Natural killer cell treated with Interleukin-12 subunit alpha and Interleukin-12 subunit beta and Interleukin-15 and Interleukin-18, amount 100 ng/mL, for 72 hours (primary cell): Measurements from ENCODE around the gene DOP1A. TPM values are rescaled to one million over a fixed set of nuclear protein-coding genes. Genes with fewer than 3 reads are reported as not detected.

Experiments
- ATAC-seq, 2 donors: fragments of 150-1000 bp; cut with Tn5 transposase in 1 of 2; sonication (Bioruptor Pico), chemical (Tn5 transposase) in 1 of 2; 2 replicates each; pipeline ENCODE4 v1.10.0; 2021
- DNase-seq: peaks from one replicate; pipeline ENCODE4 v3.0.0; 2022; ENCODE audit warnings: low spot score
- H3K27ac Mint-ChIP-seq, 2 donors: 1 replicate in 1 of 2; 2 replicates in 1 of 2; pipeline ENCODE4 v1.8.0; 2022; ENCODE audit warnings: mixed read lengths in 2 of 2, mild to moderate bottlenecking in 1 of 2, moderate library complexity in 1 of 2
- H3K27me3 Mint-ChIP-seq, 2 donors: 1 replicate in 1 of 2; 2 replicates in 1 of 2; pipeline ENCODE4 v1.8.0; 2022; ENCODE audit warnings: mixed read lengths in 2 of 2
- H3K36me3 Mint-ChIP-seq: one replicate; pipeline ENCODE4 v1.8.0; 2022; ENCODE audit warnings: mixed read lengths
- H3K4me1 Mint-ChIP-seq, 2 donors: 1 replicate in 1 of 2; 2 replicates in 1 of 2; pipeline ENCODE4 v1.8.0; 2022; ENCODE audit warnings: low read depth in 2 of 2, mixed read lengths in 2 of 2, mild to moderate bottlenecking in 1 of 2
- H3K4me3 Mint-ChIP-seq: one replicate; pipeline ENCODE4 v1.8.0; 2022; ENCODE audit warnings: mixed read lengths
- H3K9me3 Mint-ChIP-seq: 2 replicates; pipeline ENCODE4 v1.8.0; 2022; ENCODE audit warnings: mixed read lengths
- total RNA-seq, 2 donors: library from RNA; stranded (reverse); gene quantifications; one replicate each; pipeline ENCODE4 v1.2.3, GENCODE V29; 2022

DOP1A gene
- total RNA-seq, 2 donors from 2014 or later: 22.6 to 32.6 TPM

DNA sequence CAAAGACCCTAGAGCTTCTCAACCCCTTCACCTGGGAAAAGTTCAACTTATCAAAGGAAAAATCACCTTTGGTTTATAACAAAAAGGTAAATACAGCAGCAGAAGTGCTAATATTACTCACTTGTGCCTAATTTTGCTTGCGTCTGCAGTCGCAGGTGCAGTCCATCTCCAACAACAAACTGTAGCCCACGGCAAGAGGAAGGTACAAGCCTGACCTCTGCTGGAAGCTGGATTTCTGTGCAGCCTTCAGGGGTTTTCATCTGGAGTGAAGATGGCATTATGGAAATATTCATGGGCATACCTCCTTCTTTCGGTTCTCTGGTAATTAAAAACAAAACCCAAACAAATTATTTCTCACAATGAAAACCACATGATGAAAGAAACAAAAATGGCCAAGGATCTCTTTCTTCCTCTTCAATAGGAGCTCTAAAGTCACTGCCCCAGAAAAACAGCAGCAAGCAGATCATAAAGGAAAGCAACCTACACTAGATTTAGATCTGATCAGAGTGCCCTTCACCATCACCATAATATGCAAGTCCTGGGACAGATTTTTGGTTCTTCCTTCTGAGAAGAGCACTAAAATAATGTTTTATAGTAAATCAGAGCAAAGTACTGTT is 9.7 kb upstream of the DOP1A start:
- Mint-ChIP-seq H3K9me3 (no peaks in the 10 kb centered on the region), H3K4me3 (no peak overlapping the region), H3K27ac (no peak overlapping the region), H3K36me3 (peaks cover 12% of the 10 kb centered on the region), H3K4me1 (no peaks in the 10 kb centered on the region), H3K27me3 (no peaks in the 10 kb centered on the region)
- no peak for DNase-seq
- ATAC-seq: no peak

GRCh38 chr6:83061190-83061589 is 6.3 kb upstream of the DOP1A start:
- no peak overlapping the region for H3K27ac Mint-ChIP-seq
- no peaks in the 10 kb centered on the region for H3K9me3 Mint-ChIP-seq
- H3K36me3 Mint-ChIP-seq: peaks cover 11% of the 10 kb centered on the region
- H3K4me1 Mint-ChIP-seq: peaks cover 14 to 16% of the 10 kb centered on the region in 2 donors
- H3K4me3 Mint-ChIP-seq: no peak overlapping the region
- no peak for ATAC-seq
- no peaks in the 10 kb centered on the region for H3K27me3 Mint-ChIP-seq
- DNase-seq: no peak

DNA sequence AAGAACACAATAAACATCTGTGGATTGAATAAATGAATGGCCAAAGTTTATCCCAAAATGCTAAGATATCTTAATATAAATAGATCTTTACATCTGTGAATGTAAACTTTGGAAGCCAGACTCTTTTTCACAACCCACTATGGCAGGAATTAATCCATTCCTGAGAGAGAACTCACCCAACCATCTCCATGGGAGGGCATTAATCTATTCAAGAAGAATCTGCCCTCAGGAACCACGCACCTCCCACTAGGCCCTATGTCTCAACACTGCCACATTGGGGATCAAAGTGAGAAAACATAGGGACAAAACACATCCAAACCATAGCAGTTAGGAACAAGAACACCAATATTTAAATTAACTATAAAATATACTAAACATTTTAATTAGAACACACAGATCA is 5.2 kb upstream of the DOP1A start:
- no peak overlapping the region for H3K4me3 Mint-ChIP-seq
- peaks cover 15 to 19% of the 10 kb centered on the region in 2 donors for H3K4me1 Mint-ChIP-seq
- ATAC-seq: no peak
- H3K27ac Mint-ChIP-seq: no peak overlapping the region
- no peak for DNase-seq
- peaks cover 5% of the 10 kb centered on the region for H3K36me3 Mint-ChIP-seq
- H3K9me3 Mint-ChIP-seq: no peaks in the 10 kb centered on the region
- no peaks in the 10 kb centered on the region for H3K27me3 Mint-ChIP-seq

DNA sequence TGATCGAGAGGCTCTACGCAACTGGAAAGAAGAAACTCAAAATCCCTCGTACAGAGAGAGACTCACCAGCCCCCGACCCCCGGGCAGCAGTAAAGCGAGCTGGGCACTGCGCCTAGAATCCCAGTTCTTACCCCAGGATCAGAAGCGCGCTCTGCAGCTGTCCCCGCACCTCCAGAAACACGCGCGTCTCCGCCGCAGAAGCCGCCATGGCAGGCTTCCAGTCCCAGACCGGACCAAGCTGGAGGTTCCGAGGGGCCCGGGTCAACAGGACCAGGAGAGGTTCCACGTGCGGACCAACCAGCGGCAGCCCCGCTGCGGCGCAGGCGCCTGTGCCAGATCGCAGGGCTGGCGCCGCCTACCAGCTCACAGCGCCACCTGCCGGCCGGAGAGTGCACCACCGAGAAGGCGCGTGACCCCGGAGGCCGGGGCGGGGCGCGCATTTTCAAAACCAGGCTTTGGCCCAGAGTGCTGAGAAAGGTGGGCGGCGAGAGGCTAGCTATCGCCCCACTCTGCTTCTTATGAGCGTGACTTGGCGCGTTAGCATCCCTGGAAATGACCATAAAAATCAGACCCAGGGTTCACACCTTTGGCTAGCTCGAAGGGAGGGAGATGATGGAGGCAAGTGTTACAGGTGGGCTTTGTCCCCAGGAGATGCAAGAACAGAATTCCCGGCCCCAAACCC is 1.8 kb upstream of the DOP1A start, which contains the start of gene UBE3D:
Gene UBE3D (minus strand): TSS at position 331 of the 682 bp plus-strand sequence. CDS start 123 bp downstream, at position 208.
- H3K4me1 Mint-ChIP-seq: peaks cover 29 to 31% of the 10 kb centered on the region in 2 donors
- no peaks in the 10 kb centered on the region for H3K9me3 Mint-ChIP-seq
- H3K4me3 Mint-ChIP-seq: peak within 1 kb of the TSS; percentile 87

GRCh38 chr6:83068616-83069015 is 1.1 kb downstream of the DOP1A start:
- Mint-ChIP-seq H3K27ac (peak overlapping the region; percentile 74 to 92), H3K4me3 (peak overlapping the region; percentile 85), H3K4me1 (peaks cover 32% of the 10 kb centered on the region in 2 donors), H3K36me3 (no peaks in the 10 kb centered on the region), H3K9me3 (no peaks in the 10 kb centered on the region), H3K27me3 (no peaks in the 10 kb centered on the region)
- DNase-seq (no peak), ATAC-seq (no peak)

More for the DNA sequence above, 1.8 kb upstream of the DOP1A start, which contains the start of gene UBE3D:
- H3K27ac Mint-ChIP-seq: peak within 1 kb of the TSS; percentile 51 to 73
- H3K36me3 Mint-ChIP-seq: no peaks in the 10 kb centered on the region
- H3K27me3 Mint-ChIP-seq: no peaks in the 10 kb centered on the region
- ATAC-seq: peak; percentile 87 to 90
- DNase-seq: peak; percentile 94

DNA sequence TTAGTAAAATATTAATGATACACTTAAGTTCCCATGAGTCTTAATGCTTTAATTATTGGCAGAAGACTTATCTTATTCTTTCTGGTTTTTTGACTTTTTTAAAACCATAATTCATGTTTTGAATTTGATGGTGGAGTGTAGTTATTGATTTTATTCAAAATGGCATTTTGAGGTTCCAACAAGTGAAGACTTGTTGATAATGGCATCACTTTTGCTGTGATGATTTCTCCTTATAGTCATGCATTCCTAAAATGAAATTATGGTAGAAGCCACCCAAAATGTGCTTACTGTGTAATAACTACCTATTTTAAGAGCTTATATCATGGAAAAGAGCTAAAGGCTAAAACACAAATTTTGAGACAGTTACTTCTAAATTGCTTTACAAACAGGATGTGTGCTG is 2.2 kb downstream of the DOP1A start:
- H3K4me3 Mint-ChIP-seq: no peak overlapping the region
- H3K36me3 Mint-ChIP-seq: no peaks in the 10 kb centered on the region
- no peak for ATAC-seq
- no peak for DNase-seq
- peaks cover 22 to 27% of the 10 kb centered on the region in 2 donors for H3K4me1 Mint-ChIP-seq
- no peak overlapping the region for H3K27ac Mint-ChIP-seq
- H3K9me3 Mint-ChIP-seq: no peaks in the 10 kb centered on the region
- H3K27me3 Mint-ChIP-seq: no peaks in the 10 kb centered on the region

DNA sequence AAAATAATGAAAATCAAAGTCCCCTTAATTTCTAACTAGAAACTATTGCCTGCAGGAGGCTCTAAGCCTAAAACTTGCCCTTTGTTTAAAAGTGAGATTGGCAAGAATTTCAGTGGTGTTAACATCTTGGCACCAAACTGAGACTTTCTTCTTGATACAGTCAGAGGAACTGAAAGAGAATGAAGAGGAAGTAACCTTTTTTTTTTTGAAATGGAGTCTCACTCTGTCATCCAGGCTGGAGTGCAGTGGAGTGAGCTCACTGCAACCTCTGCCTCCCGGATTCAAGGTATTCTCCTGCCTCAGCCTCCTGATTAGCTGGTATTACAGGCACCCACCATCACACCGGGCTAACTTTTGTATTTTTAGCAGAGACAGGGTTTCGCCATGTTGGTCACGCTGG is 3.6 kb downstream of the DOP1A start:
- H3K27me3 Mint-ChIP-seq: no peaks in the 10 kb centered on the region
- H3K4me3 Mint-ChIP-seq: no peak overlapping the region
- H3K4me1 Mint-ChIP-seq: peaks cover 18 to 22% of the 10 kb centered on the region in 2 donors
- H3K36me3 Mint-ChIP-seq: no peaks in the 10 kb centered on the region
- H3K27ac Mint-ChIP-seq: no peak overlapping the region
- ATAC-seq (no peak), DNase-seq (no peak)
- H3K9me3 Mint-ChIP-seq: no peaks in the 10 kb centered on the region

DNA sequence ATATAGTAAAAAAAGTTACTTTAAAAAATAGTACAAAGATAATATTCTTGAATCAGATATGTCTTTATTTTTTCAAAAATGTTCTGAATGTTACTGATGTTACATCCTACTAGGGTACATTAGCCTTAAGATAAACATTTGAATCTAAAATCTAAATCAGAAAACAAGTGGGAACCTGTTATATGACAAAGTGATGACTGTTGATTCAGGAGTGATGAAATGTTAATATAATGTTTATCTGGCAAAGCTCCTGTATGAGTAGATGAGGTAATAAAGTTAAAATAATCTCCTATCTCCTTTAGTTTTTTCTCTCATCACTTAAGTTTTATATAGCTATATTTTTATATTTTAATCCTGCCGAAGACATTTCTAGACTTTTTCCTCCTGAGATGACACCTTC is 4.2 kb downstream of the DOP1A start:
- no peak for DNase-seq
- Mint-ChIP-seq H3K36me3 (no peaks in the 10 kb centered on the region), H3K4me3 (no peak overlapping the region), H3K4me1 (peaks cover 14 to 19% of the 10 kb centered on the region in 2 donors), H3K9me3 (no peaks in the 10 kb centered on the region), H3K27me3 (no peaks in the 10 kb centered on the region), H3K27ac (no peak overlapping the region)
- no peak for ATAC-seq

DNA sequence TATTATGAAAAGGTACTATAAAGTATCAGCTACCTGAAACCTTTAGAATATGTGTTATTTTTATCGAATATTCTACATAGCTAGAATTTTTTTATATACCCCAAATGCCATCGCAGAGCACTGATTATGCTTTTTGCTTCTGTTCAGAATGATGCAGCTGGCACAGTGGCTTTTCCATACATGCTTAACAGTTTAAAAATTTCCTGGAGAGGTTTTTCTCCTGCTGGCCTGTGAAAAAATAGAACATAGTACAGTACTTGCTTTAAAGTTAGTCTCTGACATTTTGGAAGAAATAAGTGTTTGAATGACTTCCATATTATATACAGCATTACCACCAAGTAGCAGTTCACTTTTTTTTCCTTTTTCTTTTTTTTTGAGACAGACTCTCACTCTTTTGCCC is 5.3 kb downstream of the DOP1A start:
- ATAC-seq (no peak), DNase-seq (no peak)
- H3K27me3 Mint-ChIP-seq: no peaks in the 10 kb centered on the region
- H3K27ac Mint-ChIP-seq: no peak overlapping the region
- no peak overlapping the region for H3K4me3 Mint-ChIP-seq
- no peaks in the 10 kb centered on the region for H3K36me3 Mint-ChIP-seq
- H3K4me1 Mint-ChIP-seq: peaks cover 14 to 17% of the 10 kb centered on the region in 2 donors
- no peaks in the 10 kb centered on the region for H3K9me3 Mint-ChIP-seq

- peaks cover 16 to 20% of the 10 kb centered on the region in 2 donors for H3K4me1 Mint-ChIP-seq
These were observed 6.1 kb downstream of the DOP1A start for GRCh38 chr6:83073615-83074014.

DNA sequence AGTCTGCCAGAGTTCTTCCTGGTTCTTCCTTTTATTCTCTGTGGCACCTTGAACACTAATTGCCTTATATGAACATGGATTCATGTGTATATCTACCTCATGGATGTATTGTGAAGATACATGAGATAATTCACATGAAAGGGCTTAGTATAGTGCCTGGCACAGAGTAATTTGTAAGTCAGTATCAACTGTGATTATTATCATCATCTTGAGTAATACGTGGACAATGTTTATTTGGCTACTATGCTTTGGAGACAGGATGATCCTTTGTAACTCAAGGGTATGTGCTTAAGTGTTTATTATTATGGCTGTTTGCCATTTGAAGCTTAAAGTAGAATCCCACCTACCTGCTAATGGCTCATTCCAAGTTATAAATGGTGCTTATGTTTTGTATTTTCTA is 16.0 kb downstream of the DOP1A start:
- ATAC-seq (no peak), DNase-seq (no peak)
- Mint-ChIP-seq H3K4me1 (peaks cover 31 to 49% of the 10 kb centered on the region in 2 donors), H3K9me3 (peaks cover 2% of the 10 kb centered on the region), H3K4me3 (no peak overlapping the region), H3K27ac (no peak overlapping the region), H3K36me3 (peaks cover 6% of the 10 kb centered on the region), H3K27me3 (no peaks in the 10 kb centered on the region)

More at GRCh38 chr6:83073615-83074014, 6.1 kb downstream of the DOP1A start:
- no peak for DNase-seq
- Mint-ChIP-seq H3K9me3 (no peaks in the 10 kb centered on the region), H3K36me3 (no peaks in the 10 kb centered on the region), H3K27me3 (no peaks in the 10 kb centered on the region), H3K4me3 (no peak overlapping the region), H3K27ac (no peak overlapping the region)
- ATAC-seq: no peak

- Mint-ChIP-seq H3K27ac (peak overlapping the region; percentile 71 to 88), H3K9me3 (peaks cover 2% of the 10 kb centered on the region), H3K27me3 (no peaks in the 10 kb centered on the region), H3K4me1 (peaks cover 30 to 35% of the 10 kb centered on the region in 2 donors), H3K4me3 (peak overlapping the region; percentile 74), H3K36me3 (peaks cover 6% of the 10 kb centered on the region)
- peak; percentile 92 to 99 for ATAC-seq
- no peak for DNase-seq
These were observed 19.3 kb downstream of the DOP1A start for GRCh38 chr6:83086751-83087150.

- no peak for ATAC-seq
- Mint-ChIP-seq H3K27me3 (no peaks in the 10 kb centered on the region), H3K36me3 (no peaks in the 10 kb centered on the region), H3K4me1 (peaks cover 15% of the 10 kb centered on the region in 2 donors), H3K4me3 (no peak overlapping the region), H3K27ac (no peak overlapping the region), H3K9me3 (no peaks in the 10 kb centered on the region)
- no peak for DNase-seq
These were observed 25.4 kb downstream of the DOP1A start for GRCh38 chr6:83092756-83093399.

- Mint-ChIP-seq H3K27ac (peak overlapping the region in 1 of 2 donors; percentile 37), H3K36me3 (peaks cover 2% of the 10 kb centered on the region), H3K9me3 (no peaks in the 10 kb centered on the region), H3K4me3 (no peak overlapping the region), H3K4me1 (peaks cover 15 to 16% of the 10 kb centered on the region in 2 donors), H3K27me3 (no peaks in the 10 kb centered on the region)
- no peak for ATAC-seq
- DNase-seq: no peak
These were observed 29.3 kb downstream of the DOP1A start for GRCh38 chr6:83096791-83097190.
